Vagina (tissue), 2 donors: Measurements from ENCODE around the gene RMI2. TPM values are rescaled to one million over a fixed set of nuclear protein-coding genes. Genes with fewer than 3 reads are reported as not detected.

Experiments
- DNase-seq, 2 donors: peaks; one replicate each; pipeline ENCODE4 v3.0.0-alpha.2; 2017; ENCODE audit errors: extremely low spot score in 2 of 2
- H3K27ac ChIP-seq: fragments of 200-600 bp; sonication (generic); one replicate; pipeline ENCODE4 v1.5.1; 2019
- H3K27me3 ChIP-seq: fragments of 200-600 bp; sonication (generic); one replicate; pipeline ENCODE4 v1.5.1; 2019
- H3K36me3 ChIP-seq, 2 donors: fragments of 200-600 bp; sonication (generic); one replicate each; pipeline ENCODE4 v1.5.1; 2017 to 2019
- H3K4me1 ChIP-seq: fragments of 200-600 bp; sonication (generic); one replicate; pipeline ENCODE4 v1.5.1; 2019
- H3K4me3 ChIP-seq, 2 donors: fragments of 200-600 bp; sonication (generic); 1 replicate in 1 of 2; 2 replicates in 1 of 2; pipeline ENCODE4 v1.5.1; 2016 to 2019
- H3K9me3 ChIP-seq: fragments of 200-600 bp; sonication (generic); one replicate; pipeline ENCODE4 v1.5.1; 2019
- CTCF ChIP-seq, 3 experiments: fragments of 450-650 bp in 2 of 3; fragments of 200-600 bp in 1 of 3; sonication (generic) in 1 of 3; IDR thresholded peaks; one replicate each; pipeline ENCODE4 v1.5.1; 2017 to 2019; ENCODE audit warnings: antibody characterized with exemption in 3 of 3, mild to moderate bottlenecking in 2 of 3, moderate library complexity in 2 of 3
- POLR2A ChIP-seq, 2 donors: fragments of 450-650 bp; IDR thresholded peaks; one replicate each; pipeline ENCODE4 v1.6.1; 2017; ENCODE audit warnings: antibody characterized with exemption in 2 of 2, mild to moderate bottlenecking in 2 of 2, moderate library complexity in 2 of 2
- POLR2AphosphoS5 ChIP-seq, 2 donors: sonication (generic); formaldehyde crosslinking; IDR thresholded peaks; one replicate each; pipeline ENCODE4 v1.9.0; 2017; ENCODE audit warnings: antibody characterized with exemption in 2 of 2, mild to moderate bottlenecking in 2 of 2, low read depth in 1 of 2; ENCODE audit not compliant: insufficient read depth in 1 of 2
- intact Hi-C: fragments of 100-400 bp; cut with DNase I; formaldehyde crosslinking; loops from one replicate; pipeline ENCODE4 v1.15.1; 2023
- total RNA-seq: library from RNA; depleted of rRNA; stranded (reverse); fragments of >200 nt; gene quantifications from one replicate; pipeline ENCODE4 v1.2.3, GENCODE V29; 2016

Gene RMI2
- total RNA-seq, 1 donor from 2014 or later = 0.74 TPM

GRCh38 chr16:11386054-11386680 is 40.9 kb downstream of the RMI2 start:
- intact Hi-C loops = no loop called here
- DNase-seq = no peak
- H3K27ac ChIP-seq = no peak overlapping the region
- H3K4me1 ChIP-seq = peaks cover 5% of the 10 kb centered on the region
- TF ChIP-seq CTCF (IDR thresholded peaks at IDR 0.05) = no peak
- TF ChIP-seq POLR2A (IDR thresholded peaks at IDR 0.05) = no peak
- no peak for TF ChIP-seq POLR2AphosphoS5 (IDR thresholded peaks at IDR 0.05; ENCODE audit: insufficient read depth in 1 of 2, low read depth in 1 of 2)
- no peak overlapping the region for H3K4me3 ChIP-seq
- H3K27me3 ChIP-seq = no peaks in the 10 kb centered on the region
- H3K9me3 ChIP-seq = no peaks in the 10 kb centered on the region
- no peaks in the 10 kb centered on the region for H3K36me3 ChIP-seq

DNA sequence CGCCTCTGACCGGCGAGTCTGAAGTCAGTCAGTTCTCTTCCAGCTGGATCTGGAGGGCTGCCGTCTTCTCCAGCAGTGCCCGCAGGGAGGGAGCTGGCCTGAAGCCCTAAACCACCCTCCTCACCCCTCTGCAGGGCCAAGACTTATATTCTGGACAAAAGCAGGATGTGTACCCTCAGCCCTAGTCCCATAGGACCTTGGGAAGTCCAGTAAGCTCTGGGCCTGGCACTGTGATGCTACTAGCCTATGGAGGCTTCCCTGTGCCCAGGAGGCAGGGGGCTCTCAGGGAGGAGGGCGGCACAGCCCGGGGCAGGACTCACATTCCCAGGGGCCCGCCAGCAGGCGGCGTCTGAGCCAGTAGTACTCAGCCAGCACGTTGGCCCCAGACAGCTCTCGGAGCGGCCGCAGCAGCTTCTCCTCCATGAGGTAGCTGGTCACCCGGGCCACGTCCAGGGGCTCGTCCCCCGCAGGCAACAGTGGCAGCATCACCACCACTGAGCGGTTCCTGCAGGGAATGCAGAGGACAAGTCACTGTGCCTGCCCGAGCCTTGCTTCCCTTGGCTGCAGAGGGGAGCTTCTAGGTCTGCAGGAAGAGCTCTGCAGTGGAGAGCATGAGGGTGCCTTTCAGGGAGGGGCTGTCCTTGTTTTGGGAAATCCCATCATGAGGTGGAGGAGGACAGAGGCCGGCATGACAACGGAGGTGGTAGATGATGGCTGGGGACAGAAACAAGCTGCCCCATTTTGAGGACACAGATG is 41.7 kb downstream of the RMI2 start:
- Histone ChIP-seq H3K27me3 (no peaks in the 10 kb centered on the region), H3K27ac (no peak overlapping the region), H3K4me3 (no peak overlapping the region), H3K9me3 (no peaks in the 10 kb centered on the region), H3K4me1 (peaks cover 6% of the 10 kb centered on the region), H3K36me3 (no peaks in the 10 kb centered on the region)
- TF ChIP-seq CTCF (IDR thresholded peaks at IDR 0.05) (no peak), POLR2AphosphoS5 (IDR thresholded peaks at IDR 0.05; ENCODE audit: insufficient read depth in 1 of 2, low read depth in 1 of 2) (no peak), POLR2A (IDR thresholded peaks at IDR 0.05) (no peak)
- intact Hi-C loops = no loop called here
- DNase-seq = no peak

- intact Hi-C loops = no loop called here
- H3K4me3 ChIP-seq = no peak overlapping the region
- H3K36me3 ChIP-seq = no peaks in the 10 kb centered on the region
- TF ChIP-seq POLR2AphosphoS5 (IDR thresholded peaks at IDR 0.05; ENCODE audit: insufficient read depth in 1 of 2, low read depth in 1 of 2) = no peak
- no peaks in the 10 kb centered on the region for H3K27me3 ChIP-seq
- DNase-seq = no peak
- H3K9me3 ChIP-seq = no peaks in the 10 kb centered on the region
- no peak overlapping the region for H3K27ac ChIP-seq
- peaks cover 6% of the 10 kb centered on the region for H3K4me1 ChIP-seq
These were observed 43.8 kb downstream of the RMI2 start for GRCh38 chr16:11389083-11389482.

GRCh38 chr16:11389631-11390565 is 44.6 kb downstream of the RMI2 start:
- no peak for DNase-seq
- Histone ChIP-seq H3K36me3 (no peaks in the 10 kb centered on the region), H3K27ac (no peak overlapping the region), H3K4me1 (peaks cover 6% of the 10 kb centered on the region), H3K9me3 (no peaks in the 10 kb centered on the region), H3K27me3 (no peaks in the 10 kb centered on the region), H3K4me3 (no peak overlapping the region)
- intact Hi-C loops = no loop called here
- no peak for TF ChIP-seq POLR2A (IDR thresholded peaks at IDR 0.05)
- TF ChIP-seq CTCF (IDR thresholded peaks at IDR 0.05) = no peak
- TF ChIP-seq POLR2AphosphoS5 (IDR thresholded peaks at IDR 0.05; ENCODE audit: insufficient read depth in 1 of 2, low read depth in 1 of 2) = no peak
